Myocyte (in vitro differentiated cells): Measurements from ENCODE around the gene MNAT1. TPM values are rescaled to one million over a fixed set of nuclear protein-coding genes. Genes with fewer than 3 reads are reported as not detected.
"Not testable (repeated sequence)": the region's sequence is repeated elsewhere in the genome, so short reads cannot be mapped to it uniquely, and the experiment has no call there.

Experiments used
- DNase-seq: peaks from one replicate; pipeline ENCODE4 v3.0.0-alpha.2; 2012; ENCODE audit warnings: low read depth
- total RNA-seq: library from RNA; depleted of rRNA; stranded (reverse); fragments of >200 nt; gene quantifications from 2 replicates; pipeline ENCODE4 v1.2.3, GENCODE V29; 2014

The MNAT1 gene
- total RNA-seq, 1 donor from 2014 or later: 88.6 TPM

DNA sequence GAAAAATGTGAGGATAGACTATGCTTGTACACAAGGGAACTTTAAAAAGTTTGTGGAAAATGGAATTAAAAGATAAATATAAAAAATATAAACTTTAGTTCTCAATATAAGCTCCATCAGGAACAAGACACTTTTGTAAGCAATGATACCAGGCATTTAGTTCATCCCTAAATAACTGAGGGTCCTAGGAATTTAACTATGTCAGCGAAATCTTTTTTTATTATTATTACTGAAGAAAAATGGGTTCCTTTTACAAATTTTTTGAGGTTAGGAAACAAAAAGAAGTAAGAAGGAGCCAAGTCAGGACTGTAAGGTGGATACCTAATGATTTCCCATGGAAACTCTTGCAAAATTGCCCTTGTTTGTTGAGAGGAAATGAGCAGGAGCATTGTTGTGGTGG lies 143.6 kb downstream of the MNAT1 start:
- no peak for DNase-seq

GRCh38 chr14:60878536-60878935 lies 144.0 kb downstream of the MNAT1 start:
- no peak for DNase-seq

DNA sequence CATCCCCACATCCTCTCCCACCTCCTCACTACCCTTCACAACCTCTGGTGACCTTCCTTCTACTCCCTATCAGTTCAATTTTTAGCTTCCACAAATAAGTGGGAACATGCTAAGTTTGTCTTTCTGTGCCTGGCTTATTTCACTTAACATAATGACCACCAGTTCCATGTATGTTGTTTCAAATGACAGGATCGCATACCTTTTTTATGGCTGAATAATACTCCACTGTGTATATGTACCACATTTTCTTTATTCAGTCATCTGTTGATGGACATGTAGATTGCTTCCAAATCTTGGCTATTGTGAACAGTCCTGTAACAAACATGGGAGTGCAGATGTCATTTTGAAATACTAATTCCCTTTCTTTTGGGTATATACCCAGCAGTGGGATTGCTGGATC lies 147.7 kb downstream of the MNAT1 start:
- DNase-seq: no peak

GRCh38 chr14:60884134-60884533 lies 149.6 kb downstream of the MNAT1 start:
- no peak for DNase-seq

GRCh38 chr14:60890636-60891035 lies 156.1 kb downstream of the MNAT1 start:
- DNase-seq: not testable (repeated sequence)

DNA sequence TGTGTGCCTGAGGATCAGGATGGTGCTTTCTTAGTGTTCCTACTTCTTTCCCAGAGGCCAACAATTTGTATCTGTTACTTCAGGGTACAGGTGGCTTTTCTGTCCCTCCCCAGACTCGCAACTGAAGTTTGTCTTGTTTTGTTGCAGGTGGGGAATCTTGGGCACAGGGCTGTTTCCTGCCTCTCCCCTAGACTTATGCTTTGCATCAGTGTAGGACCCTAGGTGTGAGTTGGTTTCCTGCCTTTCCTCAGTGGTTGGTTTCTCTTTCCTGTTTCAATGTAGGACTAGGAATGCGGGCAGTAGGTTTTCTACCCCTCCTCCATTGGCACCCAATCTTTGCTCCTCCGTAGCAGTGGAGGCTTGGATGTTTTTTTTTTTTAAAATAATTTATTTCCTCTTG lies 159.3 kb downstream of the MNAT1 start:
- DNase-seq: no peak

DNA sequence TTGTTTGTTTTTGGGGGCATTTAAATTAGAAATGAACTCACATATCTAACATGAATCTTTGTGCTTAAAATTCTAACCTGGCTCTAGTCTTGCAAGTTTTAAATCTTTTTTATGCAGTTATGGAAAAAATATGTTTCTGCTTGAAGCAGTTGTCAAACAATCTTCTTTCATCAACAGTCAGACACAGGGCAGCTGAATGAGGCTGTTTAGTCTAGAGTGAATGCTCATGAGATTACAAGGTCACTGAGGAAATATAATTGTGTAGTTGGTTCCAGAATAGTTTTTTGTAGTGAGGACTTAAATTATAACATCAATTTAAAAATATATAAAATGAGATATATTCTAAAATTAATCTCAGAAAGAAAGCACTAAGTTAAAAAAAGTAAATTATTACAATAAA lies 169.8 kb downstream of the MNAT1 start:
- DNase-seq: peak; percentile 58

- DNase-seq: no peak
Measured at GRCh38 chr14:60905923-60906322, 171.4 kb downstream of the MNAT1 start.

- no peak for DNase-seq
Measured at GRCh38 chr14:60915781-60916180, 181.2 kb downstream of the MNAT1 start.

DNA sequence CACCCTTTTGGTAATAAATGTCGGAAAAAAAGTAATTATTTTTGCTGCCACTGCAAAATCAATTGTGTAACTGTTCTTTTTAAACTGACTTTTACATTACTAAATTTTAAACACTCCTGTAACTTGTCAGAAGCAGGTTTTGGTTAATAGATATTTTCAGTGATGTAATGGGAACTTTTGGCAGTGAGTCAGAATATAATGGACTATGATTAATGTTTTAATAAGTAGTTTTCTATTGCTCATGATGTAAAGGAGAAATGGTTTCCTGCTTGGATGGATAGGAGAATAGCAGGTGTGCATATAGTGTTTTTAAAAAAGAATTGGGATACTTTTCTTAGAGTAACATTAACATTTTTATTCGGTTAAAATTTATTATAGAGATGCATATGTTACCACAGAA lies 187.5 kb downstream of the MNAT1 start:
- DNase-seq: no peak

- no peak for DNase-seq
Measured at GRCh38 chr14:60925286-60925685, 190.7 kb downstream of the MNAT1 start.

DNA sequence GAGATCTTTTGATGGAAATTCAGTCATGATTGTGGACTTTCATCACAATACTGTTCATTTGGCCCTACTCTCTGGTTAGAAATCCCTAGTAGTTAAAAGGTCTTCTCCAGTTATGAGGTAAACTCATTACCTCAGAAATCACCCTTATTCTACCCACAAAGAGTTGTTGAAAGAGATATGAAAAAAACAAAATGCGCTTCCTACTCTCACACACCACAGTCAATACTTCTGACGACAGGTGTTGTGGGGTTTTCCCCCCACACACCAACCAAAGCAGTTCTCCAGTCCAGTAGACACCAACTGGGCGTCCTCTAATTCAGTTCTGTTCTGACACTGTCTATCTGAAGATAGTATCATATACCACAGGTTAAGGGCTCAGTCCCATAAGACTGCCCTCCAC lies 191.4 kb downstream of the MNAT1 start:
- peak; percentile 47 for DNase-seq

DNA sequence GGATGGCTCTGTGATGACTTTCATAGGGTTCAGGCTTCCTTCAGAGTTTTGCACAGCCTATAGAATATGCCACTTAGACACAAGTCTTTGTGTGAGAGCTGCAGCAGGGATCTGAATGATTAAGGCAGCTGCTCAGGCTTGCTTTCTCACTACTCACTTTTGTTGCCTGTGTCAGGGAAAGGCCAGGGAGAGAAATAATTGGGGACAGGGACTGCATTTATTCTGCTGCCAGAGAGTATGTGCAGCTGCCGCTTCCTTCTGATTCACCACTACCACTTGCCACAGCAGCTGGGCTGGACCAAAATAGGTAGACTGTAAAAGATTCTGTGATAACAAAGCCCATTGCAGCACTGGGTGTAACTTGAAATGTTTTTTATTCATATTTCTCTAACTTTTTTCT lies 196.7 kb downstream of the MNAT1 start:
- peak; percentile 99 for DNase-seq

- DNase-seq: no peak
Measured at GRCh38 chr14:60933920-60934655, 199.5 kb downstream of the MNAT1 start.

- no peak for DNase-seq
Measured at GRCh38 chr14:60935319-60935718, 200.8 kb downstream of the MNAT1 start.

DNA sequence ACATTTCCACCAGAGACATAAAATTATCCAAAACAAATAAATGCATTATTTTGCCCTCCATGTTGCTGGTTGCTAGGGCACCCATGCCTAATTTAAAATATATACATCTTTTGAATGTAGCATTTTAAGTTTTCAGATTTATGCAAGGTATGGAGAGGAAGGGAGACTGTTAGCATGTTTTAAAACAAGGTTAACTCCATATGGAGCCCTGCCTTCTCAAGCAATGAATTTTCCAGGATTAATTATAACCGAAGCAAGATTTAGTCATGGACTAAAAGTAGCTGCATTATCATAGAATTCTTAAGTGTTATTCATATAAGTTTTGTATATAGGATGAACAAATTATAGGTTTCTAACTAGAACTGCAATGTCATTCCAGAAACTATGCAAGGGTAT lies 209.1 kb downstream of the MNAT1 start:
- DNase-seq: no peak

DNA sequence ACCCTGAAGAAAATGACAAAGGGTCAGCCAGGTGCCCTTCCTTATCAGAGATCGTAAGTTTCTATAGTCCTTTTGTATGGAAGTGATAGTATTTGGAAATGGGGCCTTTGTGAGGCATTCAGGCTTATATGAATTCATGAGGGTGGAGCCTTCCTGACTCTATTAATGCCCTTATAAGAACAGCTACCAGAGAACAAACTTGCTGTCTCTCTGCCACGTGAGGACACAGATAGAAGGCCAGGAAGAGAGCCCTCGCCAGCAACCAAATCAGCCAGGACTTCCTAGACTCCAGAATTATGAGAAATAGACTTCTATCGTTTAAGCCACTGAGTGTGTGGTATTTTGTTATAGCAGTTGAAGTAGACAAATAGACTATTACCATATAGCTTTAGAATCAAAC lies 209.6 kb downstream of the MNAT1 start:
- no peak for DNase-seq

DNA sequence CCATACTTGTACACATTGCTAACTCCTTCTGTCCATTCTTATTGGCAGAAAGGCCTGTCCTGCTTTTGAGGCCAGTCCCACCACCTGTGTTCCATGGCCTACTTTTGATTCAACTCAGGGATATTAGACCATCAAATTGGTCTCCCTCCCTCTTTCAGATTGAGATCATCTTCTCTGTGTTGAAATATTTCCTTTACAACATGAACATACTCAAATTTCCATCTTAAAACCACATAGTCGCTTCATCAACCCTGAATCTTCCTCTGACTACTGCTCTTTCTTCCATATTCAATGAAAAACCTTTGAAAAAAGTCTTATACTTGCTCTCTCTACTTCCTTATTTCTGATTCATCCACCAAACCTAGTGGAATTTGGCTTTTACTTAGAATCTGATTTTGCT lies 211.4 kb downstream of the MNAT1 start:
- DNase-seq: peak; percentile 44

DNA sequence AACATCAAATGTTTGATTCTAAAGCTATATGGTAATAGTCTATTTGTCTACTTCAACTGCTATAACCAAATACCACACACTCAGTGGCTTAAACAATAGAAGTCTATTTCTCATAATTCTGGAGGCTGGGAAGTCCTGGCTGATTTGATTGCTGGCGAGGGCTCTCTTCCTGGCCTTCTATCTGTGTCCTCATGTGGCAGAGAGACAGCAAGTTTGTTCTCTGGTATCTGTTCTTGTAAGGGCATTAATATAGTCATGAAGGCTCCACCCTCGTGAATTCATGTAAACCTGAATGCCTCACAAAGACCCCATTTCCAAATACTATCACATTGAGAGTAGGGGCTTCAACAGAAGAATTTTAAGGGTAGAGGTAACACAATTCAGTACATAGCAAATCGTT lies 212.2 kb downstream of the MNAT1 start:
- no peak for DNase-seq

DNA sequence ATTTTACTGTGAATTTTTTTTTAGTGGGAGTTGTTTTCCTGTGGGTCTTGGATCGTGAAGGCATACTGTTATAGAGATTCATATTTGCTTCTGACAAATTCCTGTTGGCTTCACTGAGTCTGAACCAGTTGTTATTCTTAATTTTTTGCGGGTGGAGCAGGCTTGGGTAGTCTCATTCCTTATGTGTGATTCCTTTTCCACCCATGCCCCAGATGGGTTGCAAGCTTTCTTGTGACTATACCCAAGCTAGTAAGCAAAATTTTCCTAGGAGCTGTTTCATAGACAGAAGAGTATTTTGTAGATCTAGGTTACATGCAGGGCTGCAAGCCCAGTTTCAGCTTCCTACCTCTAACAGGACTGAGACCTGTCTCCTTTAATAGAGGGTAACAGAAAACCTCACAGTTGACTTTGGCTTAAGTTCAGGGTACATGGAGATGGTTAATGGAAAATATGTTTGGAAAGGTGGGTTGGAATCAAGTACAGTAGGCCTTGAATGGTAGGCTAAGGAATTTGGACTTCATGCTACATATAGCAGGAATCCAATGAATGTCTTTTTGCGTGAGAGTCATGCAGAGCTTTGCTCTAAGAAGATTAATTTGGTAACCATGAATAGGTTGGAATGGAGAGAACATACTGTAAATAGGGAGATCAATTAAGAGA lies 217.3 kb downstream of the MNAT1 start:
- DNase-seq: no peak

DNA sequence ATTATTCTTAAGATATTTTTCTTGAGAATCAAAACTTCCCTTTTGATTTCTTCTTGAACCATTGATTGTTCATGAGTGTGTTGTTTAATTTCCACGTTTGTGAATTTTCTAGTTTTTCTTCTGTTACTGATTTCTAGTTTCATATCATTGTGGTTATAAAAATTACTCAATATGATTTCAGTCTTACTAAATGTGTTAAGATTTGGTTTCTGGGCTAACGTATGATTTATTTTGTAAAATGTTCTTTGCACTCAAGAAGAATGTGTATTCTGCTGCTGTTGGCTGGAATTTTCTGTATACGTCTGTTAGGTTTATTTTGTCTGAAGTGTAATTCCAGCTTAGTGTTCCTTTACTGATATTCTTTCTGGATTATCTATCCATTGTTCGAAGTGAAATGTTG lies 221.6 kb downstream of the MNAT1 start:
- no peak for DNase-seq

GRCh38 chr14:60956632-60957031 lies 222.1 kb downstream of the MNAT1 start:
- no peak for DNase-seq

- no peak for DNase-seq
Measured at GRCh38 chr14:60958146-60958545, 223.6 kb downstream of the MNAT1 start.
